Spleen (tissue), 11 donors: Measurements from ENCODE around the gene MYCN. TPM values are rescaled to one million over a fixed set of nuclear protein-coding genes. Genes with fewer than 3 reads are reported as not detected.
"Not testable (repeated sequence)": the region's sequence is repeated elsewhere in the genome, so short reads cannot be mapped to it uniquely, and the experiment has no call there.

Experiments used
- DNase-seq: peaks from one replicate; pipeline ENCODE4 v3.0.0-alpha.2; 2020
- H3K27ac ChIP-seq, 8 donors: fragments of 200-600 bp; sonication (generic) in 7 of 8; 1 replicate in 4 of 8; 2 replicates in 4 of 8; pipeline versions ENCODE4 v1.5.0 to v1.8.0; 2016 to 2021; ENCODE audit warnings: inconsistent platforms in 4 of 8, mild to moderate bottlenecking in 4 of 8, moderate library complexity in 1 of 8
- H3K27me3 ChIP-seq, 7 donors: fragments of 200-600 bp; sonication (generic) in 6 of 7; replicated peaks in 1 of 7; 1 replicate in 4 of 7; 2 replicates in 3 of 7; pipeline versions ENCODE4 v1.5.0 to v1.8.0; 2016 to 2021; ENCODE audit warnings: inconsistent platforms in 3 of 7, mild to moderate bottlenecking in 1 of 7
- H3K36me3 ChIP-seq, 6 donors: fragments of 200-600 bp; sonication (generic) in 5 of 6; 1 replicate in 4 of 6; 2 replicates in 2 of 6; pipeline versions ENCODE4 v1.5.0 to v1.8.0; 2016 to 2021; ENCODE audit warnings: inconsistent platforms in 2 of 6
- H3K4me1 ChIP-seq, 6 donors: fragments of 200-600 bp; sonication (generic) in 5 of 6; 1 replicate in 3 of 6; 2 replicates in 3 of 6; pipeline versions ENCODE4 v1.5.0 to v1.8.0; 2016 to 2021; ENCODE audit warnings: inconsistent platforms in 3 of 6
- H3K4me3 ChIP-seq, 8 donors: fragments of 200-600 bp; sonication (generic) in 7 of 8; 1 replicate in 4 of 8; 2 replicates in 4 of 8; pipeline versions ENCODE4 v1.5.0 to v1.8.0; 2016 to 2021; ENCODE audit warnings: inconsistent platforms in 4 of 8, mild to moderate bottlenecking in 4 of 8, moderate library complexity in 2 of 8
- H3K9me3 ChIP-seq, 8 donors: fragments of 200-600 bp; sonication (generic) in 7 of 8; 1 replicate in 4 of 8; 2 replicates in 4 of 8; pipeline versions ENCODE4 v1.5.0 to v1.8.0; 2016 to 2021; ENCODE audit warnings: inconsistent platforms in 4 of 8
- POLR2A ChIP-seq, 3 donors: fragments of 450-650 bp; IDR thresholded peaks; one replicate each; pipeline ENCODE4 v1.5.1; 2017; ENCODE audit warnings: antibody characterized with exemption in 3 of 3, mild to moderate bottlenecking in 1 of 3
- POLR2AphosphoS5 ChIP-seq, 3 donors: sonication (generic); formaldehyde crosslinking; IDR thresholded peaks; one replicate each; pipeline ENCODE4 v1.5.1; 2017; ENCODE audit warnings: antibody characterized with exemption in 3 of 3
- WGBS, 5 donors: extraction: QIAGEN DNeasy Blood & Tissue Kit in 3 of 5; methylation state at CpG; one replicate each; pipeline versions ENCODE4 v1.1.5 to v1.1.7; 2013 to 2018; 5-methylcytosine and 5-hydroxymethylcytosine counted together
- intact Hi-C: fragments of 100-400 bp; cut with DNase I; formaldehyde crosslinking; loops from one replicate; pipeline ENCODE4 v1.15.0; 2023; ENCODE audit warnings: low total_unique reads
- polyA plus RNA-seq, 3 donors: library from polyadenylated mRNA; stranded (reverse); fragments of 200-250 nt; gene quantifications; one replicate each; pipeline ENCODE4 v1.2.1, GENCODE V29; 2013
- total RNA-seq, 7 donors: library from RNA; depleted of rRNA in 3 of 7; stranded (reverse); fragments of >200 nt in 3 of 7; fragmentation: NEBNext Ultra II Directional in 4 of 7; extraction: Animal tissue kit (Norgen Biotek cat#: 25700) in 4 of 7; gene quantifications; one replicate each; pipeline versions ENCODE4 v1.1.0 to v1.2.1, GENCODE V29; 2016 to 2021
- TF ChIP-seq, protein P1 (sequence below), 11 experiments: fragments of 200-600 bp in 7 of 11; fragments of 450-650 bp in 4 of 11; sonication (generic) in 4 of 11; IDR thresholded peaks in 8 of 11; conservative IDR thresholded peaks in 3 of 11; 1 replicate in 7 of 11; 2 replicates in 4 of 11; pipeline versions ENCODE4 v1.4.0 to v1.8.0; 2016 to 2021; ENCODE audit warnings: antibody characterized with exemption in 11 of 11, inconsistent platforms in 4 of 11, mild to moderate bottlenecking in 1 of 11
- donor health status: healthy with polysubstance abuse.
- donor health status: DM: no; HTN: no; CAD: no; lungs with moderate emphysema.
- donor health status: DM: no; HTN: no; CAD: no.
- donor health status: Bipolar disorder and iron deficiency.
- donor health status: healthy.
- donor health status: DM: no; HTN: no; CAD: no.
- donor health status: DM: yes; HTN: yes; CAD: no.

The MYCN gene
- total and polyA plus RNA-seq, 10 donors, result 0.03 to 1.3 (median 0.33) TPM; not detected in 2

- Histone ChIP-seq H3K36me3 (no peaks in the 10 kb centered on the region), H3K27me3 (peaks cover 0 to 18% (median 0%) of the 10 kb centered on the region in 7 donors), H3K27ac (no peak overlapping the region), H3K4me1 (peaks cover 0 to under 1% (median 0%) of the 10 kb centered on the region in 6 donors), H3K4me3 (no peak overlapping the region), H3K9me3 (no peaks in the 10 kb centered on the region)
- intact Hi-C loops, result loop anchor here (10.0 kb wide), 1 partner anchor 555 kb away; no protein-coding TSS in a partner anchor
- WGBS, 5 donors, result 87 to 94% (median 90%) methylated on average over 5 of the region's 5 CpGs
- no peak for DNase-seq
- TF ChIP-seq, protein P1, sequence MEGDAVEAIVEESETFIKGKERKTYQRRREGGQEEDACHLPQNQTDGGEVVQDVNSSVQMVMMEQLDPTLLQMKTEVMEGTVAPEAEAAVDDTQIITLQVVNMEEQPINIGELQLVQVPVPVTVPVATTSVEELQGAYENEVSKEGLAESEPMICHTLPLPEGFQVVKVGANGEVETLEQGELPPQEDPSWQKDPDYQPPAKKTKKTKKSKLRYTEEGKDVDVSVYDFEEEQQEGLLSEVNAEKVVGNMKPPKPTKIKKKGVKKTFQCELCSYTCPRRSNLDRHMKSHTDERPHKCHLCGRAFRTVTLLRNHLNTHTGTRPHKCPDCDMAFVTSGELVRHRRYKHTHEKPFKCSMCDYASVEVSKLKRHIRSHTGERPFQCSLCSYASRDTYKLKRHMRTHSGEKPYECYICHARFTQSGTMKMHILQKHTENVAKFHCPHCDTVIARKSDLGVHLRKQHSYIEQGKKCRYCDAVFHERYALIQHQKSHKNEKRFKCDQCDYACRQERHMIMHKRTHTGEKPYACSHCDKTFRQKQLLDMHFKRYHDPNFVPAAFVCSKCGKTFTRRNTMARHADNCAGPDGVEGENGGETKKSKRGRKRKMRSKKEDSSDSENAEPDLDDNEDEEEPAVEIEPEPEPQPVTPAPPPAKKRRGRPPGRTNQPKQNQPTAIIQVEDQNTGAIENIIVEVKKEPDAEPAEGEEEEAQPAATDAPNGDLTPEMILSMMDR (IDR thresholded peaks at IDR 0.05 in 8 of 11, conservative IDR thresholded peaks at IDR 0.05 in 3 of 11), result no peak
- TF ChIP-seq POLR2A (IDR thresholded peaks at IDR 0.05), result no peak
- TF ChIP-seq POLR2AphosphoS5 (IDR thresholded peaks at IDR 0.05), result no peak
Measured at GRCh38 chr2:15949551-15949950, 9.2 kb downstream of the MYCN start.

GRCh38 chr2:15950088-15950952 is 10.0 kb downstream of the MYCN start:
- intact Hi-C loops, result no loop called here
- 79 to 90% (median 88%) methylated on average over 5 of the region's 5 CpGs for WGBS, 5 donors
- no peaks in the 10 kb centered on the region for H3K4me1 ChIP-seq
- TF ChIP-seq, protein P1 (IDR thresholded peaks at IDR 0.05 in 8 of 11, conservative IDR thresholded peaks at IDR 0.05 in 3 of 11), result no peak
- TF ChIP-seq POLR2AphosphoS5 (IDR thresholded peaks at IDR 0.05), result no peak
- TF ChIP-seq POLR2A (IDR thresholded peaks at IDR 0.05), result no peak
- DNase-seq, result no peak
- H3K27ac ChIP-seq, result no peak overlapping the region
- H3K27me3 ChIP-seq, result peaks cover 0 to 13% (median 0%) of the 10 kb centered on the region in 7 donors
- H3K9me3 ChIP-seq, result no peaks in the 10 kb centered on the region
- no peaks in the 10 kb centered on the region for H3K36me3 ChIP-seq
- H3K4me3 ChIP-seq, result no peak overlapping the region

- intact Hi-C loops, H3K4me3 ChIP-seq: not testable (repeated sequence)
- WGBS, 5 donors, result 93 to 97% (median 95%) methylated on average over 11 of the region's 11 CpGs
Measured at GRCh38 chr2:15951936-15952335, 11.6 kb downstream of the MYCN start.

GRCh38 chr2:15952451-15953146 is 12.2 kb downstream of the MYCN start:
- Histone ChIP-seq H3K4me3 (no peak overlapping the region), H3K27me3 (peaks cover 0 to 10% (median 0%) of the 10 kb centered on the region in 7 donors), H3K9me3 (no peaks in the 10 kb centered on the region), H3K27ac (no peak overlapping the region), H3K36me3 (no peaks in the 10 kb centered on the region), H3K4me1 (no peaks in the 10 kb centered on the region)
- no peak for DNase-seq
- intact Hi-C loops, result no loop called here
- TF ChIP-seq, protein P1 (IDR thresholded peaks at IDR 0.05 in 8 of 11, conservative IDR thresholded peaks at IDR 0.05 in 3 of 11), result no peak
- 84 to 93% (median 91%) methylated on average over 10 of the region's 10 CpGs for WGBS, 5 donors

More at GRCh38 chr2:15951936-15952335, 11.6 kb downstream of the MYCN start:
- not testable (repeated sequence) for H3K27me3 ChIP-seq, DNase-seq, H3K27ac ChIP-seq, H3K36me3 ChIP-seq, H3K4me1 ChIP-seq, H3K9me3 ChIP-seq
